GM18507 (cell line): ENCODE data around the gene MOV10L1.

Source experiments
- DNase-seq: peaks from one replicate; pipeline ENCODE4 v3.0.0; 2011; ENCODE audit warnings: low read depth; ENCODE audit not compliant: insufficient read length; ENCODE audit errors: extremely low spot score
- FAIRE-seq: peaks from 2 replicates; lab custom pipeline; 2011; peaks lifted over from hg19 to GRCh38; lab: Jason Lieb, UNC

MOV10L1 gene

DNA sequence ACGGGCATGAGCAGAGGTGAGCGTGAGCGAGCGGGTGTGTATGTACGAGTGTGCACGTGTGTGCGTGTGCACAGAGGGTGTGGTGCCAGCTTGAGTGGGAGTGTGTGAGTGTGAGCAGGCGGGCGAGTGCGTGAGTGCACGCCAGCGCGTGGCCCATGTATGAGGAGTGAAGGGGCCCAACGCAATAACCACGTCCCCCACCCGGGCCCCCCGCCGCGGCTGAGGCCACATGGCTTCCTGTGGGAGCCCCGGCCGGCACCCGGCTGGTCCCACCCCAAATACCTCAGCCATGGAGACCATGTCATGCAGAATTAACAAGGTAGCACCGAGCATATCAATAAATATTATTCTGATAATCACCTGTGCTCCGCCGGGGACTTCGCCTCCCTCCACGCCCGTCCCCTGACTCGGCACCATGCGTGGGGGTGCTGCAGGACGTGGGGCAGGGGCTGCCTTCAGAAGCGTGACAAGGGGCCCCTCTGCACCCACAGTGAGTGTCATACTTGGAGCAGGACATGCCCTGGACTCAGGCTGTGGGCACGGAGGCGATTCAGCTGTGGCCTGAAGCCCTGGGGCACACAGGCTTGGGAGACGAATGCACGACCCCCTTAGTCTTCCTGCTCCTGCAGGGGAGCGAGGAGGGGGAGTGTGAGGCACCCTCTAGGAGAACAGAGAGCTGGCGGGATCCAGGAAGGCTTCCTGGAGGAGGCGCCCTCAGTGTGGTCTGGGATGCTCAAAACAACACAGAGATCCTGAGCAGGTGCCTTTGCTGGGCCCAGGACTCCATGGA, 90.3 kb downstream of the MOV10L1 start:
- DNase-seq = no peak
- no peak for FAIRE-seq

DNA sequence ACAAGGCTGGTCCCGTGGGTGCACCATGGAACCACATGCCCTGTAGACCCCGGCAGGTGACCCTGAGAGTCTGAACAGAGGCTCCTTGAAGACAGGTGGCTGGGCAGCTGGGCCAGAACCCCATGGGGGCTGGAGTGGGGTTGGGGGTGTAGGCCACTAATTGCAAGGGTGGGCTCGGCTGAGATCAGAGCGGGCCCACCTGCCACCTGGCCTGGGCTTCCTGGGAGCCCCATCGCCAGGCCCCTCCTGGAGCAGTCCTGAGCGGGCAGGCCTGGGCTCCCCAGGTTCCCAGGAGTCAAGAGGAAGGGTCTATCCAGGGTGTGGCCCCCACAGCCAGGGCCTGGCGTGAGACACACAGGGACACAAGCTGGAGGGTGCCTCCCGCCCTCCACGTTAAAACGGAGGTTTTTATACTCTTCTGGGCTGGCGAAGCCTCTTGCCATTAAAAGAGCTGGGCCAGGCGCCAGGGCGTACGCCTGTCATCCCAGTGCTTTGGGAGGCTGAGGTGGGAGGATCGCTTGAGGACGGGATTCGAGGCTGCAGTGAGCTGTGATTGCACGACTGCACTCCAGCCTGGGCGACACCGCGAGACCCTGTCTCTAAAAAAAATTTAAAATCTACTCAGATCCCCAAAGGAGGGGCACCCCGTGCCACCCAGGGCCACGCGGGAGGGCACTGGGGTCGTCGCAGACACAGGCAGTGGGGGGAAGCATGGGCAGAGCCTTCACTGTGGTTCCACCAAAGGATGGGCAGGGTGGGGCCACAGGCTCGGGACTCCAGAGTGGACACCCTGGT, 91.1 kb downstream of the MOV10L1 start:
- no peak for DNase-seq
- FAIRE-seq = no peak

DNA sequence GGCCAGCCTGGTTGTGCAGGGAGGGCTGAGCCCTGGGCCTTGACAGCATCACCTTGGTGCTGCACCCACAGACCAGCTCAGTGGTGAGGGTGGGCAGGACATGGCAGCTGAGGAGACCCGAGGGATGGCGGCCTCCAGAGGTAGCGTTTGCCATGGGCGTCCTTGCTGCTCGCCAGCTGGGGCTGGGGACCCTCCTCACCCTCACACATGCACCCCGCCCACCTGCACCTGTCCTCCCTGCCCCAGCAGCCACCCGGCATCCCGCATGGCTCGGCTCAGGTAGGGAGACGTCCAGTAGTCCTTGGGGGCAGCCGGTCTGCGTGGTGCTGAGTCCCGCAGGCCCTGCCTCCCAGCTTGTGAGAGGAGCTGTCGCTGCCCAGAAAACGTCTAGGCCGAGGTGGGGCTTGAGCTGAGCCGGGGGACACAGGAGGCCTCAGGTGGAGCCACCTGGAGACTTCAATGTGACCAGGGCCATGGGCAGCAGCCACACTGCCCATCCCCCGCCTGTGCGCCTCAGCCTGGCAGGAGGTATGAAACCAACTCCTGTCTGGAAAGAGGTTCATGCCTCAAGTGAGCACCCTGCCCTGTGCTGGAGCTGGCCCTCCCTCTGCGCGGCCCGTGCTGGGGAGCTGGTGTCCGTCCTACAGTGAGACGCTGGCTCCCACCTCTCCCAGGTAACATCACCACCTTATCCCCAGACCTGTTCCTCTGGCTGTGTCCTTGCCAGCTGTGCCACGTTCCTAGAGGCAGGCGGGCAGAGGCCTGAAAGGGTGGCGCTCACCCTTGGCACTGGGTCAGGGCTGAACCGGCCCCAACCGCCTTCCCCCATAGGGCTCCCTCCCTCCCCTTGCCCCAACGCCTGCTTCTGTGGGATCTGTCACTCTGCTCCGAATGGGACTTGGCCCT, 92.6 kb downstream of the MOV10L1 start:
- FAIRE-seq (no peak), DNase-seq (no peak)

DNA sequence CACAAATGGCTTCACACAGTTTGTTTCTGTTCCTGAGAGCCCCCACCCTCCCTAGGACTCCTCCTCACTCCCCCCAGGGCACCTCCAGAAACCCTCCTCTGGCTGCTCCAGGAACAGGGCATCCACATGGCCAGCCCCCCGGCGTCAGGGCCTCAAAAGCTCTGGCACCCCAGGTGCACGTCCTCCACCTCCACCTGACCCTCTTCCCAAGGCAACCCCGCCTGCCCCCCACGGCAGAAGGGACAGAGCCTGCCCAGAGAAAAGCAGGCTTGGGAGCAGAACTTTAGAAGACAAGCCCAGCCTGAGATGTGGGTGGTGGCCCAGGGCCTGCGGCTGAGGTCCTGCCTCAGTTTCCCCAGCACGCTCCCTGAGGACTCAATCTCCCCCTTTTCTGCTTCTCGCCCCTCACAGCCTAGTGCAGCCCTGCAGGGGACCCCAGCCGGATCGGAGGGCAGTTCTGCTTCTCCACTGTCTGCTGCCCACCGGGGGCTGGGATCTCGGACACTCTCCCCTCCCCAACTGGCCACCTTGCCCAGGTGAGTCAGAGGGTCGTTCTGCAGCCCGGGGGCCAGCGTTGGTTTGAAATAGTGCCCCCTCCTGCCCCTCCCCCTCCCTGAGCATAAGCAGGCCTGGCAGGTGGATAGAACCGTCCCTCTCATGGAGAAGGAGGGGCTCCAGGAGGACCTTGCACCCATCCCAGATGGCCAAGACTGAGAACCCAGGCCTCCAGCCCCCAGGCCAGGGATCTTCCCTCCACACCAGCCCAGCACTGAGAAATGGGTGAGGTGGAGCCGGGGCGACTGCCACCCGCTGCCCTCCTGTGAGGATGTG, 93.5 kb downstream of the MOV10L1 start:
- FAIRE-seq = no peak
- no peak for DNase-seq

DNA sequence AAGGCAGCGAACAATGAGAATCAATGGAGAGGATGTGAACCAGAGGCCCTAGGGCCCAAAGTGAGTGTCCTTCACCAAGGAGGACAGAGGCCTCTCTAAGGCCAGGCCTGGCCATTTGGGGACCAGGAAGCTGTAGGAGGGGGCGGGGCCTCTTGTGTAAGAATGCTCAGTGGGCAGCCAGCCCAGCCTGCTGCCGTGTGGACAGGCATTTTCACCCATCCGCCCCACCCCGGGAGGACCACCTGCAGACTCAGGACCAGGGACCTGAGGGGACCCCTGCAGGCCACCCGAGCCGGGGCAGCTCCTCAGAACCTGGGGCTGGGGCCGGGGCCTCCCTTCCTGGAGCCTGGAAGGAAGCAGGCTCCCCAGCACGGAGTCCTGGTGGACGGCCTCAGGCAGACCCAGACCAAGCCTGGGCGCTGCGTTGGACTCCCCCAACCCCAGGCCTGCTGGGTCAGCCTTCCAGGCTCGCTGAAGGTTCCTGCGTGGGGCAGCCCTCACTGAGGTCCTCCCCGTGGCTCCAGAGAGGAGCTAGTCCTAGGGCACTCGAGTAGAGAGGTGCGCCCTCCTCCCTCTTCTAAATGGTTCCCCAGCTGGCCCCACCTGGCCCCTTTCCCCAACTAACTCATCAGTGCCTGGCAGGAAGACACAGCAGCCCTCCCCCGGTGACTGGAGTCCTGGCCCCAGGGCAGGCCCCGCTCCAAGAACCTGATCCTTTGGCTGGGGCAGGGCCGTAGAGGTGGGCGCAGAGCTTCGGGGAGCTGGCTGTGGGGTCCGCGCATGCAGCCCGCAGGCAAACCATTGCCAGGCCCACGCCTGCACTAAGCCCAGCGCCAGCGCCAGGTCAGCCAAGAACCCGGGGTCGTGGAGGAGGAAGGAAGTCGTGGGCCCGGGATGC, 94.4 kb downstream of the MOV10L1 start:
- DNase-seq (no peak), FAIRE-seq (no peak)

DNA sequence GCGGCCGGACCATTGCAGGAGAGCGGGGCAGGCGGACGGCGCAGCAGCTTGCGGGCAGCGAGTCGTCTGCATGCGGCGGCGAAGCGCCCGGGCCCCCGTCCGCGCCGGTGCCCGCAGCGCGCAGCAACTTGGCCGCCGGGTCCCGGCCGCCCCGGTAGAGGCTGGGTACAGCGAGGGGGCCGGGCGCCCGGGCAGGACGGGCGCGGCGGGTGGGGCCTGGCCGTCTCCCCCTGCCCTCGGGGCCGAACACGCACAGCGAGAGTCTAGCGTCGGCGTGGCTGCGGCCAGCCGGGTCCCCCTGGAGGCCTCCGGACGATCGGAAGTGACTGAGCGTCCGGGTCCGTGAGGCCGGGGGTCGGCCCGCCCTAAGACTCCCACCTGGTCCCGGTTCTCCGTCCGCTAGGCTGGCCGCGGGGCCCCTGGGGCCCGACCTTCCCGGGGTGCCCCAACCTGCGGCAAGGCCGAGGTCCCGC, 95.1 kb downstream of the MOV10L1 start:
- FAIRE-seq (no peak), DNase-seq (no peak)

DNA sequence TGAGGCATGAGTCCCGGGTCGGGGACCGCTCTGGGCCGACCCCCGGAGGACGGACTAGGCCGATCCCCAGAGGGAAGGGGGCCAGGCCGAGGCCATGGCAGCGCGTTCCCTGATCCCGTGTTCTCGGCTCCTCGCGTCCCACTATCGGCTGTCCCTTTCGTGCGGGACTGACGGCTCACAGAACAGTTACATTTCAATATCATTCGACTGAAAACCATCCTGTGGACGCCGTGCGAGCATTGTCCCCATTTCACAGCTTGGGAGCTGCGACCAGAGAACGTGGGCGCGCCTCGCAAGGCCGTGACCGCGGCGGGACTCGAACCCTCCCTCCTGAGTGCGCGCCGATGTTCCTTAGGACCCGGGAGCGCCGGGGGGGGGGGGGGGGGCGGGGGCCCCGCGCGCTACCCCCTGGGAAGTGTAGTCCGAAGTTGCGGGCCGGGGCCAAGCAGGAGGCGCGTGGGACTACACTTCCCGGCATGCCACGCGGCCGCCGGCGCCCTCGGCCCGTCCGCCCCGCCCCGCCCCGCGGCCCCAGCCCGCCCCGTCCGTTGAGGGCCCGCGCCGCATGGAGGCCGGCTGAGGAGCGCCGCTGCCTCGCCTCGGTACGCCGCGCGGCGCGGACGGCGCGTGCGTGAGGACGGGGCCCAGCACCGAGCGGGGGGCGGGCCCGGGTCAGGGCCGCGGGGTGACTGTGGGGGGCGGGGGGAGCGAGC, 95.7 kb downstream of the MOV10L1 start, which contains the start of gene TRABD:
Gene TRABD, plus strand, starts transcription at position 539 of the 713 bp plus-strand sequence. CDS start 7,148 bp downstream, outside the sequence.
- peak; percentile 93 for DNase-seq
- FAIRE-seq = peak; percentile 53

DNA sequence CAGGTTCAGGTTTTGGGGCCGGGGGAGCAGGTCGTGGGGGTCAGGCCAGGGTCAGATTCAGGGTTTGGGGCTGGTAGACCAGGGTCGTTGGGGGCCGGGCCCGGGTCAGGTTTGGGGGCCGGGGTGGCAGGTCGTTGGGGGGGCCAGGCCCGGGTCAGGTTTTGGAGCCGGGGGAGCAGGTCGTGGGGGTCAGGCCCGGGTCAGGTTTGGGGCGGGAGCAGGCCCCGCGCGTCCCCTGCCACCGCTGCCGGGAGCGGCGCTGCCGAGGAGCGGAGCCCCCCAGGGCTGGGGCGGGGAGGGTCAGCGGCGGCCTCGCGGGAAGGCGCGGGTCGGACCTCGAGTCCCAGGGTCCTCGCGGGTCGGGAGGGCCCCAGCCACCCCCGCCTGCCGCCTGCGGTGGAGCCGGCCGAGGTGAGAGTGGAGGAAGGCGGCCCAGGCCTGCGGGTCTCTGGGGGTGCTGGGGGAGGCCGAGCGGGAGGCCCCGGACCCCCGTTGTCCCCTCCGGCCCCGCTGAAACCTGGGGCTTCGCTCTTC, 96.4 kb downstream of the MOV10L1 start:
- DNase-seq (no peak), FAIRE-seq (no peak)

DNA sequence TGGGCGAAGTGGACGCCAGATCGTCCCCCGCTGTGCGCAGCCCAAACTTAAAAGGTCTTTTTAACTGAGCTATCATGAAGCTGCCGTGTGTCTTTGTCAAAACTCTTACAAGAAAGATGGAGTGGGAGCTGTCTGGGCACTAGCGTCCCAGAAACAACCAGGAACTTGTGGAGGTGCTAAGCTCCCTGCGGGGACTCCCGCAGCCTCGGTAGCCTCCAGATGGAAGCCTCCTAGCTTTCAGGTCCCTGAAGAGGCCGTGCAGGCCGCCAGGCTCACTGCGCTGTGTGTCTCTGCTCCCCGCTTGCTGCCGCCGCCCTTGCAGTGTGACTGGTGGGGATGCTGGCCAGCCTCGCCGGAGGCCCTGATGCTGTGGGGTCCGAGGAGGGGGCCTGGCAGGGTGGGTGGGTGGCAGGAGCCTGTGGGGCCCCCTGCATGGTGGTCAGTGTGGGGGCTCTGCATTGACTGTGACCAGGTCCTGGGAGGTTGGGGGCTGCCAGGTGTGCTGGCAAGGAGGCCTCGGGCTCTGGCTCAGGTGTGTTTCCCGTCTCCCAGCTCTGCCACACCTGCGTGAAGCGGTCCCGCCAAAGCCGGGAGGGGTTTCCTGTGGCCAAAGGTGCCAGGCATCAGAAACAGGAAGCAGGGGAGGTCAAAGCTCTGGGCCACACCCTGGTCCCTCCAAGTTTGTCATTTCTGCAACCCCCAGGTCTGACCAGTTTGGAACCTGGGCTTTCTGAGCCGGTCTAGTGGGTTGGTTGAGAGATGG, 97.1 kb downstream of the MOV10L1 start:
- FAIRE-seq (peak; percentile 78), DNase-seq (no peak)

DNA sequence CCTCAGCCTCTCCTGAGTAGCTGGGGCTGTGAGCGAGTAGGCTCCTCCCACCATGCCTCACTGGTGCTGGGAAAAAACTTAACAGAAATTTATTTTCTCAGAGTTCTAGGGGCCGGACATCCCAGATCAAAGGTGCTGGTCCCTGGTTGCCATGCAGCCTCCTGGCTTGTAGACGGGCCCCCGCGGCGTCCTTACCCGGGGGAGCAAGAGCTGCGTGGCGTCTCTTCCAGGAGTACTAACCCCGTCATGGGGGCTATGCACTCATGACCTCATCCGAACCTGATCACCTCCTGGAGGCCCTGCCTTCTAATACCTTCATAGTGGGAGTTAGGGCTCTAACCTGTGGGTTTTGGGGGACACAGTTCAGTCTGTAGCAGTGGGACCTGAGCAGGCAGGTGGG, 98.5 kb downstream of the MOV10L1 start:
- FAIRE-seq (no peak), DNase-seq (no peak)

DNA sequence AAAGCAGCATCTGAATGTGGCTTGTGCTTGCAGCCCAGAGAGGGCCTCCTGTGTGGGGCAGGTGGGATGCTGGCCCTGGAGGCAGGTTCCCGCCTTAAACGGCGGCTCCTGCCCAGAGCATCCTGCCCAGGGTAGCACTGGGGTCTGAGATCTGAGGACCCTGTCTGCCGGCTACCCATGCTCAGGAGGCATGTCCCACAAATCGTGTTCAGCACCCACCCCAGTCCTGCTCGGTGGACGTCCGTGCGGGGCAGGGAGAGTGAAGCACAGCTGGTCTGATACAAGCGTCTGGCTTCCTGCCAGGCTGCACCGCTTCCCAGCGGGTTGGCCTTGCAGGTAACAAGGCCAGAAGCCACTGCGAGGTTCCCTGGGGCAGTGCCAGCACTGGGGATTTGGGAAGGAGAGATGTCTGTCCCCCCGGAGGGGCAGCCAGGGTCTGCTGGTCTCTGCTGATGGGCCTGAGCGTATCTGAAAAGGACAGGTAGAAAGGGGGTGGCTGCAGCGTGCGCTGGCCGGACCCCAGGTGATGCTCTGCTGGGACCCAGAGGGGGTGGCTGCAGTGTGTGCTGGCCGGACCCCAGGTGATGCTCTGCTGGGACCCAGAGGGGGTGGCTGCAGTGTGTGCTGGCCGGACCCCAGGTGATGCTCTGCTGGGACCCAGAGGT, 99.5 kb downstream of the MOV10L1 start:
- DNase-seq = no peak
- no peak for FAIRE-seq

DNA sequence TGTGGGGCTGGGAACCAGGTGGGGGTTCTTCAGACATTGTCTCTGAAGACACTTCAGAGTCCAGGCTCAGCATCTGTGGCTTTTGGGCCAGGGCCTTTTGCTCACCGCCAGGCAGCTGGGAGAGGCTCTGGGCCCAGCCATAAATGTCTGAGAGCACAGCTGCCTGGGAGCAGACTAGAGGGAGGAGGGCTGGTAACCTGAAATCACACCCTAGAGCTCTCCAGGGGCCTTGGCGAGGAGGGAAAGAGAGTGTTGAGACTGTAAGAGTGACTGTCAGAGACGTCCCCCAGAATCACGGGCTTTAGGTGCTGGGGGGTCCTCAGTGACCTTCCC, 100.0 kb downstream of the MOV10L1 start:
- FAIRE-seq = no peak
- DNase-seq = no peak

DNA sequence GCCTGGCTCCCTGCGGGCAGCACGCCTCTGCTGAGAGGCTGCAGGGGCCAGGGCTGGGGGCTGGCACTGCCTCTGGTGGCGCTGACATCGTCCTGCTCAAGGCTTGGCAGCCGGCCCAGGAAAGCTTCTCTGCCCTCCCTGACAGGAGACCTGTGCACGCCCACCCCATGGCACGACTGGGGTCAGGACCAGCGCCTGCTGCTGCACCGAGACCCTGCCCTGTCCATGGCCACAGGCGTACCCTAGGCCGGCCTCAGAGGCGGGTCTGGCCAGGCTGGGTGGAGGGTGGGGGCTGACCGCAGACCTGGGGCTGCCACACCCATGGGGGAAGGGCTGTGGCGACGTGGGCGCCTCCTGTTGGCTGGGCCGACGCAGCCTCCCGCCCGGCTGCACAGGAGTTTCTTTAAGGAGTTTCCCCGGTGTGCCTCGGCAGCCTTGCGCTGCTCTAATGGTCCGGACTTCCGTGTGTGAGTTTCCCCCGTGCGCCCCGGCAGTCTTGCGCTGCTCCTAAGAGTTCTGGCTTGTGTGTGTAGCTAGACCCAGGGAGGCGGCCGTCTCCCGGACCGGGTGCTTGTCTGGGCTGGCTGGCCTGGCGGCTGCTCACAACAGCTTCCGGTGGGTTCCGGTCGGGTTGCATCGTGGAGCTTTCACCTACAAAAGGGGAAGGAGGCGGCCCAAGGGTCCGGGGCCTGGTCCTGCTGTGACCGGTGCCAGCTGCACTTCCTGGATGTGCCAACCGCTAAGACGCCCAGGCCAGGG, 100.6 kb downstream of the MOV10L1 start:
- FAIRE-seq = no peak
- peak; percentile 61 for DNase-seq

DNA sequence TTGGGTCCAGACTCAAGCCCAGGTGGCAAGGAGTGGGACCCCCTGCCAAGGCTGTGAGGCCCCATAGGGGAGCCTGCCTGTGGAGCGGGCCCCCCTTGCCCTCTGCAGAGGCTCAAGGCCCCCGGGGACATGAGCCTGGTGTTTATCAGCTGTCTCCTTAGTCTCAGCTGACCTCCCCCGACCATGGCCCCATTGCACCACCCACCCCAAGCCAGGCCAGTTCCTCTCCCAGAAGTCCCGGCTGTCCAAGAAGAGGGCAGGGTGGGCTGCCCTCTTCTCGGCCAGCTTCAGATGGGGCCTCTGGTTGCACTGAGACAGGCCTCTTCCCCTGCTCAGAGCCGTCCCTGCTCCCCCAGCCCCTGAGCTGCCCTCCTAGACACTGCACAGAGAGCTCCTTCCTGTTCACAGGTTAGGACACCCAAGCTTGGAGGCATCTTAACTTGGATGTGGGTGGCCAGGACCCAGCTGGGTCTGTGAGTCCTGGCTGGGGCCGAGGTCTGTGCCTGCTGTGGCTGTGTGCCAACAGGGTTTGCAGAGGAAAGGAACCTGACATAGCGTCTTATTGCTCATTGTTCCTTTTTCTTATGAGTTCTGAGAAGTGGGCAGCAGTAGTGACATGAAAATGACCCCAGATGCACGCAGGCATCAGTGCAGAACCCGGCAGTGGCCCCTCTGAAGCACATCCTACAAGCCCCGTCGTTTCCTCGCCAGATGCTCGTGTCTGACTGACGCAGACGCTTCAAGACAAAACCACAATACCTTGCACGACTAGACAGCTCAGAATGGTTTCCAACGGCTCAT, 101.3 kb downstream of the MOV10L1 start:
- DNase-seq (no peak), FAIRE-seq (peak; percentile 98)
